Esophagus (tissue), 2 donors: ENCODE data around the gene GABBR2. TPM values are rescaled to one million over a fixed set of nuclear protein-coding genes. Genes with fewer than 3 reads are reported as not detected.

Experiments used
- H3K27ac ChIP-seq, 2 donors: one replicate each; pipeline ENCODE4 v1.5.1; 2013; ENCODE audit warnings: low read depth in 2 of 2, mild to moderate bottlenecking in 2 of 2, inconsistent platforms in 1 of 2, low read length in 1 of 2, moderate library complexity in 1 of 2
- H3K27me3 ChIP-seq, 2 donors: one replicate each; pipeline ENCODE4 v1.6.1; 2013; ENCODE audit warnings: low read length in 2 of 2, control low read depth in 1 of 2, mild to moderate bottlenecking in 1 of 2; ENCODE audit not compliant: insufficient read depth in 2 of 2, control insufficient read depth in 1 of 2
- H3K36me3 ChIP-seq, 2 donors: one replicate each; pipeline ENCODE4 v1.6.1; 2013; ENCODE audit warnings: low read length in 1 of 2; ENCODE audit not compliant: control insufficient read depth in 2 of 2, insufficient read depth in 2 of 2
- H3K4me1 ChIP-seq, 2 donors: one replicate each; pipeline ENCODE4 v1.6.1; 2013; ENCODE audit warnings: low read length in 1 of 2; ENCODE audit not compliant: control insufficient read depth in 2 of 2, insufficient read depth in 2 of 2
- H3K4me3 ChIP-seq, 2 donors: one replicate each; pipeline ENCODE4 v1.5.1; 2013; ENCODE audit warnings: low read length in 2 of 2, mild to moderate bottlenecking in 2 of 2, low read depth in 1 of 2, moderate library complexity in 1 of 2
- H3K9me3 ChIP-seq, 2 donors: one replicate each; pipeline ENCODE4 v1.6.1; 2013; ENCODE audit warnings: mild to moderate bottlenecking in 2 of 2, low read depth in 1 of 2, low read length in 1 of 2, moderate library complexity in 1 of 2; ENCODE audit not compliant: control insufficient read depth in 2 of 2, insufficient read depth in 1 of 2
- WGBS, 2 donors: extraction: QIAGEN DNeasy Blood & Tissue Kit; methylation state at CpG; one replicate each; pipeline ENCODE4 v1.1.7; 2013; 5-methylcytosine and 5-hydroxymethylcytosine counted together
- polyA plus RNA-seq, 2 donors: library from polyadenylated mRNA; stranded (reverse); fragments of 200-250 nt; gene quantifications; one replicate each; pipeline ENCODE4 v1.2.3, GENCODE V29; 2013
- donor health status: healthy with polysubstance abuse.
- donor health status: Bipolar disorder and iron deficiency.

GABBR2 gene
- polyA plus RNA-seq, 2 donors, result under 0.01 TPM; not detected in 1

DNA sequence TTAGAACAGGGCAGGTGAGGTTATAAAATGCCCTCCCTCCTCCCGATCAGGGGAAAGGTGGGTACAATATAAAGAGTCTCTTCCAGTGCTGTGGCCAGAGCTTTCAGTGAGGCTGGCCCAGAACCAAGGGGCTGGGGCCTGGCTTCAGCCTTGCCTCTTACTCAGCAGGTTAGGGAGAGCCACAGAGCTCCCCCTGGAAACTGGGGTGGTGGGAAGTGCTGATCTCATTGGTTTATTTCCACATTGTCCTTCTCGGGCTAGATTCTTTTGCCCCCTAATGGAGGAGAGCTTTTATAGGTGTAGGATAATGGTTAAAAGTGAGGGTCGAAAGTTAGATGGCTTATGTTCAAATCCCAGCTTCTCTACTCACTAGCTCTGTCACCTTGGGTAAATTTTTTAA lies 266.6 kb downstream of the GABBR2 start:
- Histone ChIP-seq H3K4me3 (no peak overlapping the region), H3K36me3 (no peaks in the 10 kb centered on the region), H3K4me1 (no peaks in the 10 kb centered on the region), H3K27me3 (no peaks in the 10 kb centered on the region), H3K27ac (no peak overlapping the region), H3K9me3 (no peaks in the 10 kb centered on the region)
- WGBS, 2 donors, result 43 to 54% methylated on average over 3 of the region's 3 CpGs

DNA sequence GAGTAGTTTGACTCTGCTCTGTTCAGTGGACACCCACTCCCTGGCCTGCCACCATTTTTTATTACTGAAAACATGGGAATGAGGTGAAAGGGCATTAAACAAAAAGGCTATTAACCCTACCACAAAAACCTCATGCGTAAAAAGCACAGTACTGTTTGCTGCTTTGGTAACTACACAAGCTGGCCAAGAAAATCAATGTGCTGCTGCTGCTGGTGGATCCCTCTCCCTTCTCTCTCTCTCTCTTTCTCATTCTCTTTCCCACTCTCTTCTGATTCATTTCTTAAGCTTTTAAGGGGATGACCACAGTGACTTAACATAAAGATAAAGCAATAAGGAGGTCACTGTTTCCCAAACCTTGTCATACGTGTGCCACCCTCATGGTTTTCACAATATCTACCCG lies 270.1 kb downstream of the GABBR2 start:
- WGBS, 2 donors, result 86 to 92% methylated on average over 3 of the region's 3 CpGs
- H3K36me3 ChIP-seq, result no peaks in the 10 kb centered on the region
- no peak overlapping the region for H3K4me3 ChIP-seq
- no peak overlapping the region for H3K27ac ChIP-seq
- no peaks in the 10 kb centered on the region for H3K4me1 ChIP-seq
- peaks cover 0 to 3% of the 10 kb centered on the region in 2 donors for H3K9me3 ChIP-seq
- H3K27me3 ChIP-seq, result no peaks in the 10 kb centered on the region

DNA sequence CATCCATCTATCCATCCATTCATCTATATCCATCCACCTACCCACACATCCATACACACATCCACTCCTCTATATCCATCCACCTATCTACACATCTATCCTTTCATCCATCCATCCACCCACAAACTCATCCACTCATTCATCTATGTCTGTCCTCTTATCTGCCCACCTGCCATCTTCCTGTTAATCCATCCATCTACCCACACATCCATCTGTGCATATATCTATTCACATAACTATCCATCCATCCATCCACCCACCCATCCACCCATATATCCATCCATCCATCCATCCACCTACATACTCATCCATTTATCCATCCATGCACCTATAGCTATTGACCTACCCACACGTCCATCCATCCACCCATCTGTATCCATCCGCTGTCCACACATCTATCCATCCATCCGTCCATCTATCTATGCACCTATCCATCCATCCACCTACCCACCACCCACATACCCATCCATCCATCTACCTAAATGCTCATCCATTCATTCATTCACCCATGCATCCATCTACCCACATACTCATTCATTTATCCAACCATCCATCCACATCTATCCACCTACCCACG lies 271.2 kb downstream of the GABBR2 start:
- Histone ChIP-seq H3K9me3 (peaks cover 0 to 3% of the 10 kb centered on the region in 2 donors), H3K36me3 (no peaks in the 10 kb centered on the region), H3K4me1 (no peaks in the 10 kb centered on the region), H3K4me3 (no peak overlapping the region), H3K27me3 (no peaks in the 10 kb centered on the region), H3K27ac (no peak overlapping the region)
- 88 to 94% methylated on average over 4 of the region's 4 CpGs for WGBS, 2 donors

DNA sequence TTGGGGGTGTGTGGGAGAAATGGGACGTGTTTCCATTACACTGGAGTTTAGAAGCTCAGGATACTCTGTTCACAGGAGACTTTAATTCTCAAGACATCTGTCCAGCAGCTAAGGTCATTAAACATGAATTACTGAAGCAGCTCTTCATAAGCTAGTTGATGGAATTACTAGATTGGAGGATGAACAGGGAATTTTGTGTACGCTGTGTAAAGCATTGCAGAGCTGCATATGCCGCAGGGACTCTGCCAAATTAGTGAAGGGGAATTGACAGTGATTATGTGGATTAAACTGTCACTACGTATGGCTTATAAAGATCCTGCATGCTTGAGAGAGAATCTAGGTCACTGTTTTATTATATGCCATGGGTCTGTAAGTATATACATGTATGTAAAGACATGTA lies 275.8 kb downstream of the GABBR2 start:
- H3K4me1 ChIP-seq, result no peaks in the 10 kb centered on the region
- no peak overlapping the region for H3K4me3 ChIP-seq
- no peaks in the 10 kb centered on the region for H3K36me3 ChIP-seq
- WGBS, 2 donors, result 67 to 80% methylated on average over 4 of the region's 4 CpGs
- no peak overlapping the region for H3K27ac ChIP-seq
- H3K9me3 ChIP-seq, result peaks cover 0 to 3% of the 10 kb centered on the region in 2 donors
- H3K27me3 ChIP-seq, result no peaks in the 10 kb centered on the region

DNA sequence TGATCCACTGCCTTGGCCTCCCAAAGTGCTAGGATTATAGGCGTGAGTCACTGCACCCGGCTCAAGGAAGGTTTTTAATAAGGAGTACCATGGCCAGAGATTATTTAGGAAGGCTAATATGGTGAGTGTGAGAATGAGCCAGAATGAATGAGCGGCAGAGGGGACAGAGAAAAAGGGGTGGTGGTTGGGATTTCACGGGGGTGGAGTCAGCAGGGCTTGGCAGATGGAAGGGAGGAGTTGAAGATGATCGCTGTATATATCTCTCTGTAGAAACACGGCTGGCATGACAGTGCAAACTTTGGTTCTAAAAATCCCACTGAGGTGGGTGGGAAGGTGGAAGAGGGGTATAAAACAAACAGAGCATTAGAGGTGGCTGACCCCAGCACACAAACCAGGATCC lies 276.6 kb downstream of the GABBR2 start:
- Histone ChIP-seq H3K4me1 (no peaks in the 10 kb centered on the region), H3K36me3 (no peaks in the 10 kb centered on the region), H3K9me3 (peaks cover 0 to 3% of the 10 kb centered on the region in 2 donors), H3K27ac (no peak overlapping the region), H3K4me3 (no peak overlapping the region), H3K27me3 (no peaks in the 10 kb centered on the region)
- WGBS, 2 donors, result 78 to 83% methylated on average over 6 of the region's 6 CpGs

DNA sequence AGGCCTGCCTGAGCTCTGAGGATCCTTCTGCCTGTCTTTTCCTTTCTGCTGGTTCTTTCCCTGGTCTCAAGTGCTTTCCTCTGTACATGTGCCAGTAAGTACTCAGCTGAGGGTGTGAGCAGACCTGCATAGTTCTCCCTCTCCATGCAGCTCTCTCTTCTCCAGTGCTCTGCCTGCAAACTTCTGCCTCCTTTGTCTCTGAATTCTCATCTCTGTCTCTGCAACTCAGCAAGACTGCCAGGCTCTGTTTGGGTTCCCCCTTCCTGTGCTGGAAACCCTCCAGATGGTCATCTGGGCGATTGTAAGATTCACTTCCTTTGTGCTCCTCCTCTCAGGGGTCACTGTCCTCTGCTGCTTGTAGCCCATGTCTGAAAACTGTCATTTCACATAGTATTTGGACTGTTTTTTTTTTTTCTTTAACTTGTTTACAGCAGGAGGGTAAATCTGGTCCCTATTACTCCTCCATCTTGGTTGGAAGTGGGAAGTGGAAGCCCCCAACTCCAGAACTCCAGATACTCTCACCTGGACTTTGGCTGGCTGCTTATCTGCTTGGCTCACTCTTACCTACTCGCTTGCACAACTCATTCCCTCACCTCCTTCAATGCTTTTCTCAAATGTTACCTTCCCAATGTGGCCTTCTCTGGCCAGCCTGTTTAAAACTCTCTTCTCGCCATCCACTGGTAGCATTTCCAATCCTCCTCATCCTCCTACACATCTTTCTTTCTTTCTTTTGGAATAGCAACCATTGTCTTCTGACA lies 278.0 kb downstream of the GABBR2 start:
- Histone ChIP-seq H3K4me3 (no peak overlapping the region), H3K27me3 (no peaks in the 10 kb centered on the region), H3K4me1 (no peaks in the 10 kb centered on the region), H3K36me3 (no peaks in the 10 kb centered on the region), H3K9me3 (peaks cover 0 to 3% of the 10 kb centered on the region in 2 donors), H3K27ac (no peak overlapping the region)
- WGBS, 2 donors, result 52 to 66% methylated on average over 3 of the region's 3 CpGs

DNA sequence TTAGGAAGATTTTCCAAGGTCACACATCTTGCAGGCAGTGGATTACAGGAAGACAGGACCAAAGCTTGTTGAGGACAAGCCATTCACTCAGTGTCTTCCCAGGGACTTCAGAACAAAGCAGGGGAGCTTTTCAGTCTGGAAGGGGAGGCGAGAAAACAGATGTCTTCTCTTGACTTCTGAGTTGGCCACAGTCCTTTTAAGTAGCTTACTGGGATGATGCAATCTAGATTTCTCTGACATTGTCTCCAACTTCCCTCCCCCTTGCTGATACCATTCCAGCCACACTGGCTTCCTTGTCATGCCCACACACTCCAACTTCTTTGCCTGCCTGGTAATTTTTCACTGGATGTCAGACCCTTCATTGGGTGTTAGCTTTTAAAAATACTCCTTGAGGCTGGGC lies 279.1 kb downstream of the GABBR2 start:
- no peak overlapping the region for H3K4me3 ChIP-seq
- no peak overlapping the region for H3K27ac ChIP-seq
- 35 to 52% methylated on average over 1 of the region's 1 CpG for WGBS, 2 donors
- no peaks in the 10 kb centered on the region for H3K27me3 ChIP-seq
- H3K4me1 ChIP-seq, result no peaks in the 10 kb centered on the region
- peaks cover 0 to 1% of the 10 kb centered on the region in 2 donors for H3K9me3 ChIP-seq
- no peaks in the 10 kb centered on the region for H3K36me3 ChIP-seq

DNA sequence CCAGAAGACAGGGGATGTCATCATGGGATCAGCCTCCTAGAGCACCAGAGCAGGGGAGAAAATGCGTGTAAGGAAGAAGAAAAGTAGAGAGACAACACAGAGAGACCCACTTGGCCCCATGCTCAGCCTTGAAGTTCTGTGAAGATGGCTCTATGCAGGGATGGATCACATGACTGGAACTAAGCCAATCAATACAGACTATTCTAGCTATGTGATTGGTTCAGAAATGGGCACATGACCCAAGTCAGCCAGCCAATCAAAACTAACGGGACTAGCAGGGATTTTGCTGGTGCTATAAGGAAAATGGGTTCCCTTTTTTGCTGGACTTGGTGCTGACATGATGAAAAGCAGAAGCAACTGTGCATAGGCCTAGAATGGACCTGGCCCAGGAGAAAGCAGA lies 280.3 kb downstream of the GABBR2 start:
- Histone ChIP-seq H3K27me3 (no peaks in the 10 kb centered on the region), H3K4me1 (no peaks in the 10 kb centered on the region), H3K27ac (no peak overlapping the region), H3K9me3 (no peaks in the 10 kb centered on the region), H3K36me3 (no peaks in the 10 kb centered on the region), H3K4me3 (no peak overlapping the region)
- WGBS, 2 donors, result 89% methylated on average over 2 of the region's 2 CpGs

DNA sequence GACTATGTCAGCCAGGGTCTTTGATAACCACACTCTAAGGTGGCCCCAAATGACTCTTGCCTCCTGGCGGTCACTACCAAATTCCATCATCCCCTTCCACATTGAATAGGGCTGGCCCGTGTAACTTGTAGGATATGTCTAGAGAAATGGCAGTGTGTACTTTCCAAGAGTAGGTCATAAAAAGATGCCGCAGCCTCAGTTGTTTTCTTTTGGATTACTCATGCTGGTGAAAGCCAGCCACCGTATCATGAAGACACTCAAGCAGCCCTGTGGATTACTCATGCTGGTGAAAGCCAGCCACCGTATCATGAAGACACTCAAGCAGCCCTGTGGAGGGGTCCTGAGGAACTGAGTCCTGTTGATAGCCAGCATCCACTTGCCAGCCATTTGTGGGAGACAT lies 281.2 kb downstream of the GABBR2 start:
- no peaks in the 10 kb centered on the region for H3K9me3 ChIP-seq
- H3K27ac ChIP-seq, result no peak overlapping the region
- H3K27me3 ChIP-seq, result no peaks in the 10 kb centered on the region
- H3K4me3 ChIP-seq, result no peak overlapping the region
- H3K36me3 ChIP-seq, result no peaks in the 10 kb centered on the region
- H3K4me1 ChIP-seq, result no peaks in the 10 kb centered on the region
- WGBS, 2 donors, result 84 to 91% methylated on average over 5 of the region's 5 CpGs

DNA sequence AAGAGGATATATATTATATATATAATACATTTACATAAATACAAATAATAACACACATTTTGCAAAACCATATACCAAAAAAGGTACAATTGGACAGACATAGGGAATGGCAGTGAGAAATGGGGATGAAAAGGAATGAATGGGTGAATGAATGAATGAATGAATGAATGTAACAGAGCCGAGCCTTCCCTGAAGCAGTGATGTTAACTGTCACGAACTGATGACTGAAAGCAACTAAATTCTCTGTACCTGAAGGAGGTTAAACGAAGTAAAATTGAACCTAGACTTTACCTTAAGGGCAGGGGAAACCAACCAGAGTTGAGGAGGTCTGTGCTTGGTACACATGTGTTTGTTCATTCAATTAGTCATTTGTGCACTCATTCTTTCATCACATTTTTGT lies 283.7 kb downstream of the GABBR2 start:
- H3K36me3 ChIP-seq, result no peaks in the 10 kb centered on the region
- H3K4me3 ChIP-seq, result no peak overlapping the region
- 76 to 81% methylated on average over 3 of the region's 3 CpGs for WGBS, 2 donors
- no peaks in the 10 kb centered on the region for H3K27me3 ChIP-seq
- no peaks in the 10 kb centered on the region for H3K9me3 ChIP-seq
- no peak overlapping the region for H3K27ac ChIP-seq
- H3K4me1 ChIP-seq, result no peaks in the 10 kb centered on the region
